Subcutaneous adipose tissue (tissue), 4 donors: ENCODE measurements around the gene ZNF763. TPM values are rescaled to one million over a fixed set of nuclear protein-coding genes. Genes with fewer than 3 reads are reported as not detected.

Source experiments
- CTCF ChIP-seq: fragments of 450-650 bp; IDR thresholded peaks from one replicate; pipeline ENCODE4 v1.5.1; 2016; ENCODE audit warnings: low read depth, mild to moderate bottlenecking, control low read depth, antibody characterized with exemption, moderate library complexity
- total RNA-seq, 4 donors: library from RNA; depleted of rRNA; stranded (reverse); fragments of >200 nt; gene quantifications; one replicate each; pipeline ENCODE4 v1.1.0, GENCODE V29; 2016

The ZNF763 gene
- total RNA-seq, 4 donors from 2014 or later, result 3.2 to 7.5 (median 4.6) TPM

DNA sequence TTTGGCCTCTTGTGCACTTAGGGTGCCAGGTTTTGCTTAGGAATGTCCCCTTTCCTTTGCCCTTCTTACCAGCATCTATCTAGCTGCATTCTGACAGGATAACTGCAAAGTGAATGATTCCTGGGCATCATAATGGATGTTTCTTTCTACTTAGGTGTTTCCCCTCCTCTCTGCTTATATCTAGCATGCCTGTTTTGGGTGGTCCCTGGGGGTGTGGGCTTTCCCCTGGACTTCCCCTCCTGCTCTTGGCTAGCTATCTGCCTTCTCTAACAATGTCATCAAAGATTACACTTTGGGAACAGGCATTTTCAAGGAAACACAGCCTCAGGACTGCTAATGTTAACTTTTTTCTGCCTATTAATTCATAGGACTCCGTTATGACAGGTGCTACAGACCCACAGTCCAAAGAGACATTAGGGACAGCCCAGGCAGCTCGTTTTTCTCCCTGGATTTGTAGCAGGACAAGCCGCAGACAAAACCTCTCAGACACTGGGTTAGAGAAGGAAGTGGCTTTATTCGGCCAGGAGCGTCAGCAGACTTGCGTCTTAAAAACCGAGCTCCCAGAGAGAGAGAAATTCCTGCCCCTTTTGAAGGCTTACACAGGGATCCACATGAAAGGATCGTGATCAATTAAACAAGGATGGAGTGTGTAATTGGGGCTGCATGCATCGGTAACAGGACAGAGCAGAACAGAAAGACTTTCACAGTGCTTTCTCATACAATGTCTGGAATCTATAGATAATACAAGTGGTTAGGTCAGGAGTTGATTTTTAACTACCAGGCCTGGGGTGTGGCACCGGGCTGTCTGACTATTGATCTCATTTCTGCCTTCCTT, 22.6 kb upstream of the ZNF763 start:
- TF ChIP-seq CTCF, result no peak

- no peak for TF ChIP-seq CTCF
These were observed 22.1 kb upstream of the ZNF763 start for GRCh38 chr19:11942843-11943108.

DNA sequence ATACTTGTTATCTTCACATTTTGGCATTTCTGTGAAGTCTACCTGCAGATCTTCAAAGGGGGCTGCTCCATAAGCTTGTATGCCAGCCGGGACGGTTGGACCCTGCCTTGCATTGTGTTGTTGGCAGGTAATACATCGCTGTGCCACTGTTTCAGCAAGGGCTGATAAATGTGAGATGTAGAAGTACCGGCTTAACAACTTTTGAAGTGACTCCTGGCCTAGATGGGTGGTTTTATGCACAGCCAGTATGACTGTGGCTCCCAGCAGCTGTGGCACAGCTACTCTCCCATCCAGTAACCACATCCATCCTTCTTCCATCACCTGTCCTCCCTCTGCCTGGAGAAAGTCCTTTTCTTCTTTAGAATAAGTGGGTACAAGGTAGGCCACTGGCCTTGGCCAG, 20.2 kb upstream of the ZNF763 start:
- TF ChIP-seq CTCF, result no peak

DNA sequence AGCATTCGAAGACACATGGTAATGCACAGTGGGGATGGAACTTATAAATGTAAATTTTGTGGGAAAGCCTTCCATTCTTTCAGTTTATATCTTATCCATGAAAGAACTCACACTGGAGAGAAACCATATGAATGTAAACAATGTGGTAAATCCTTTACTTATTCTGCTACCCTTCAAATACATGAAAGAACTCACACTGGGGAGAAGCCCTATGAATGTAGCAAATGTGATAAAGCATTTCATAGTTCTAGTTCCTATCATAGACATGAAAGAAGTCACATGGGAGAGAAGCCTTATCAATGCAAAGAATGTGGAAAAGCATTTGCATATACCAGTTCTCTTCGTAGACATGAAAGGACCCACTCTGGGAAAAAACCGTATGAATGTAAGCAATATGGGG, 16.2 kb upstream of the ZNF763 start:
- no peak for TF ChIP-seq CTCF

GRCh38 chr19:11949201-11949600, 15.6 kb upstream of the ZNF763 start:
- TF ChIP-seq CTCF, result no peak

- no peak for TF ChIP-seq CTCF
These were observed 14.5 kb upstream of the ZNF763 start for GRCh38 chr19:11950312-11950711.

DNA sequence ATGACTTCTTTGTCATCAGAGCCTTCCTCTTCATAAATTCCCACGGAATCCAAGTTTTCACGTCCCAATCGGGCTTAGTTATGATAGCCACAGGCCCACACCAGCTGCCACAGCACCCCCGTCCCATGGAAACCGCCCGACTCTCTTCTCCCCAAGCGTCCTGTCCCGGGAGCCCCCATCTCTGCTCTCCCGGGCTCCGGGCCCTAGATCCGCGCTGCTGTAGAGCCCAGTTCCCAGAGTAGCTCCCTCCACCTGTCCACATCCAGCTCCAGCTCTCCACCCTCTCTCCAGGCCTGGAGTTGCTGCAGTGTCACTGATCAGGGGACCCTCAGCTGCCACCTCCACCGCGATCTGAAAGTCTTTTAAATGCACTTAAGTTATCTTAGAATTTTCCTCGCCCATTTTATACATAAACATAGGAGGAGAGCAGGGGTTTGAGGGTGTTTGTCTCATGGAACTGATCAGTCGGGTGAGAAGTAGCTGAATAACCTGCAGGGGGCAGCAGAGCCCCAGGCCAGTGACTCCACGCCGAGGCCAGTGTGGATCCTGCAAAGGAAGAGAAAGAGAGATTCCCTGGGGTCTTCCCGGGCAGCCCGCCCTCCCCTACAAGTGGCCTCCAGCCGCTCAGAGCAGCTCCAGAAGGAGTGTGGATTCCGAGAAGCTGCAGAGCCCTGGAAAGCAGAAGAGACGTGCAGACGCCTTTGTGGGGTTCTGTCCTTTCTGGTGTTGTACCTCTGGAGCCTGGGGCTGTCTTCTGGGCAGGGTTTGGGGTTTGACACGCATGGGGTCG, 1.1 kb upstream of the ZNF763 start:
- TF ChIP-seq CTCF, result no peak
